Gastrocnemius medialis (tissue), 4 donors: ENCODE measurements around the gene EFEMP1. TPM values are rescaled to one million over a fixed set of nuclear protein-coding genes. Genes with fewer than 3 reads are reported as not detected.

Experiments
- ATAC-seq, 2 donors: fragments of 150-250 bp; one replicate each; pipeline ENCODE4 v1.9.1; 2016
- DNase-seq, 2 donors: peaks; one replicate each; pipeline ENCODE4 v3.0.0-alpha.2; 2019
- H3K27ac ChIP-seq, 4 donors: fragments of 200-600 bp; sonication (generic); 1 replicate in 1 of 4; 2 replicates in 3 of 4; pipeline ENCODE4 v1.5.1; 2016 to 2018; ENCODE audit warnings: mild to moderate bottlenecking in 2 of 4, moderate library complexity in 1 of 4
- H3K27me3 ChIP-seq, 3 donors: fragments of 200-600 bp; sonication (generic) in 2 of 3; 1 replicate in 1 of 3; 2 replicates in 2 of 3; pipeline versions ENCODE4 v1.5.1 to v1.6.0; 2016 to 2019; ENCODE audit warnings: mild to moderate bottlenecking in 1 of 3, moderate library complexity in 1 of 3
- H3K36me3 ChIP-seq, 2 donors: fragments of 200-600 bp; sonication (generic) in 1 of 2; one replicate each; pipeline ENCODE4 v1.5.1; 2017 to 2018
- H3K4me1 ChIP-seq, 2 donors: fragments of 200-600 bp; sonication (generic) in 1 of 2; one replicate each; pipeline ENCODE4 v1.5.1; 2016 to 2017; ENCODE audit warnings: mild to moderate bottlenecking in 2 of 2
- H3K4me3 ChIP-seq, 4 donors: fragments of 200-600 bp; sonication (generic) in 3 of 4; 1 replicate in 1 of 4; 2 replicates in 3 of 4; pipeline ENCODE4 v1.5.1; 2016 to 2019; ENCODE audit warnings: mild to moderate bottlenecking in 2 of 4
- H3K9me3 ChIP-seq, 3 donors: fragments of 200-600 bp; sonication (generic) in 2 of 3; 1 replicate in 1 of 3; 2 replicates in 2 of 3; pipeline ENCODE4 v1.5.1; 2016 to 2019
- CTCF ChIP-seq, 5 experiments: fragments of 450-650 bp in 3 of 5; fragments of 200-600 bp in 2 of 5; sonication (generic) in 2 of 5; IDR thresholded peaks in 4 of 5; conservative IDR thresholded peaks in 1 of 5; 1 replicate in 4 of 5; 2 replicates in 1 of 5; pipeline ENCODE4 v1.5.1; 2016 to 2019; ENCODE audit warnings: antibody characterized with exemption in 5 of 5, mild to moderate bottlenecking in 3 of 5, moderate library complexity in 3 of 5
- POLR2A ChIP-seq, 2 donors: fragments of 450-650 bp; IDR thresholded peaks; one replicate each; pipeline ENCODE4 v1.6.1; 2017; ENCODE audit warnings: antibody characterized with exemption in 2 of 2, mild to moderate bottlenecking in 2 of 2, moderate library complexity in 2 of 2
- in situ Hi-C, 4 donors: fragments of 200-750 bp; cut with MboI; loops; one replicate each; pipeline versions ENCODE4 v1.15.0 to v1.8.0; 2017; ENCODE audit warnings: low sequenced_read_pairs in 4 of 4
- intact Hi-C: fragments of 100-400 bp; cut with DNase I; formaldehyde crosslinking; loops from one replicate; pipeline ENCODE4 v1.15.1; 2023; ENCODE audit warnings: low total_unique reads
- total RNA-seq, 4 donors: library from RNA; depleted of rRNA; stranded (reverse); fragments of >200 nt; gene quantifications; one replicate each; pipeline versions ENCODE4 v1.1.0 to v1.2.3, GENCODE V29; 2016

EFEMP1 gene
- total RNA-seq, 4 donors from 2014 or later, result 1.5 to 30.1 (median 20.8) TPM

- no peak overlapping the region for H3K4me3 ChIP-seq
- DNase-seq, result no peak
- H3K4me1 ChIP-seq, result no peaks in the 10 kb centered on the region
- TF ChIP-seq POLR2A (IDR thresholded peaks at IDR 0.05) (no peak), CTCF (IDR thresholded peaks at IDR 0.05 in 4 of 5, conservative IDR thresholded peaks at IDR 0.05 in 1 of 5) (no peak)
- H3K27me3 ChIP-seq, result no peaks in the 10 kb centered on the region
- ATAC-seq, result no peak
- intact Hi-C loops (no loop called here), in situ Hi-C loops (no loop called here)
- no peaks in the 10 kb centered on the region for H3K36me3 ChIP-seq
- no peaks in the 10 kb centered on the region for H3K9me3 ChIP-seq
- no peak overlapping the region for H3K27ac ChIP-seq
Observed at GRCh38 chr2:55877087-55877436, 46.5 kb downstream of the EFEMP1 start.

- DNase-seq, result no peak
- Histone ChIP-seq H3K9me3 (no peaks in the 10 kb centered on the region), H3K27ac (no peak overlapping the region), H3K27me3 (no peaks in the 10 kb centered on the region), H3K4me3 (no peak overlapping the region), H3K36me3 (no peaks in the 10 kb centered on the region), H3K4me1 (no peaks in the 10 kb centered on the region)
- ATAC-seq, result no peak
- TF ChIP-seq CTCF (IDR thresholded peaks at IDR 0.05 in 4 of 5, conservative IDR thresholded peaks at IDR 0.05 in 1 of 5), result no peak
- intact Hi-C loops, result no loop called here
- in situ Hi-C loops, result no loop called here
Observed at GRCh38 chr2:55876429-55877086, 47.0 kb downstream of the EFEMP1 start.

- intact Hi-C loops, result no loop called here
- Histone ChIP-seq H3K4me3 (no peak overlapping the region), H3K27ac (no peak overlapping the region), H3K4me1 (no peaks in the 10 kb centered on the region), H3K36me3 (no peaks in the 10 kb centered on the region), H3K27me3 (no peaks in the 10 kb centered on the region), H3K9me3 (no peaks in the 10 kb centered on the region)
- DNase-seq (no peak), ATAC-seq (no peak)
- in situ Hi-C loops, result no loop called here
- TF ChIP-seq CTCF (IDR thresholded peaks at IDR 0.05 in 4 of 5, conservative IDR thresholded peaks at IDR 0.05 in 1 of 5) (no peak), POLR2A (IDR thresholded peaks at IDR 0.05) (no peak)
Observed at GRCh38 chr2:55875434-55876135, 48.0 kb downstream of the EFEMP1 start.

GRCh38 chr2:55874338-55874737 lies 49.2 kb downstream of the EFEMP1 start:
- no peak for DNase-seq
- Histone ChIP-seq H3K36me3 (no peaks in the 10 kb centered on the region), H3K27me3 (no peaks in the 10 kb centered on the region), H3K4me1 (no peaks in the 10 kb centered on the region), H3K4me3 (no peak overlapping the region), H3K9me3 (no peaks in the 10 kb centered on the region), H3K27ac (no peak overlapping the region)
- no peak for ATAC-seq
- intact Hi-C loops (no loop called here), in situ Hi-C loops (no loop called here)
- no peak for TF ChIP-seq CTCF (IDR thresholded peaks at IDR 0.05 in 4 of 5, conservative IDR thresholded peaks at IDR 0.05 in 1 of 5)
